HEK293 (cell line): ENCODE measurements around the gene CREB5.

Experiments used
- CTCF ChIA-PET: fragments of 350-600 bp; formaldehyde crosslinking; extraction: SDS; loops from one replicate; lab custom pipeline; 2021; ENCODE audit warnings: antibody characterized with exemption; lab: Yijun Ruan, JAX
- POLR2A ChIA-PET: fragments of 300-600 bp; formaldehyde crosslinking; extraction: SDS; loops from one replicate; lab custom pipeline; 2020; ENCODE audit warnings: antibody characterized with exemption, inconsistent platforms; lab: Yijun Ruan, JAX
- H3K27ac ChIP-seq: fragments of 200-500 bp; sonication (Bioruptor generic); 2 replicates; pipeline ENCODE4 v1.5.1; 2014; ENCODE audit warnings: low read depth, low read length, control low read depth, inconsistent platforms; ENCODE audit errors: extremely low read depth
- H3K36me3 ChIP-seq, 2 experiments: fragments of 200-500 bp in 1 of 2; sonication (Bioruptor generic) in 1 of 2; 1 replicate in 1 of 2; 2 replicates in 1 of 2; pipeline ENCODE4 v1.5.1; 2014 to 2017; ENCODE audit warnings: inconsistent platforms in 2 of 2, low read length in 2 of 2; ENCODE audit not compliant: control insufficient read depth in 2 of 2, insufficient read depth in 1 of 2
- H3K4me1 ChIP-seq: fragments of 200-500 bp; sonication (Bioruptor generic); 2 replicates; pipeline ENCODE4 v1.5.1; 2014; ENCODE audit warnings: mild to moderate bottlenecking, low read length, inconsistent platforms; ENCODE audit not compliant: control insufficient read depth, insufficient read depth
- H3K4me3 ChIP-seq: 2 replicates; pipeline ENCODE4 v1.5.1; 2011; ENCODE audit warnings: low read depth, mild to moderate bottlenecking, control low read depth, low read length, moderate library complexity
- H3K9me3 ChIP-seq: fragments of 200-500 bp; sonication (Bioruptor generic); 2 replicates; pipeline ENCODE4 v1.5.1; 2014; ENCODE audit warnings: low read depth, low read length, inconsistent platforms; ENCODE audit not compliant: control insufficient read depth, insufficient read depth
- HIC1 ChIP-seq: fragments of 450-650 bp; formaldehyde crosslinking; IDR thresholded peaks from 2 replicates; pipeline ENCODE4 v1.5.1; 2016; ENCODE audit warnings: missing biosample characterization, missing genetic modification characterization
- IKZF3 ChIP-seq: fragments of 450-650 bp; IDR thresholded peaks from 2 replicates; pipeline ENCODE4 v1.5.0; 2018; ENCODE audit warnings: missing biosample characterization, mild to moderate bottlenecking, missing genetic modification characterization, moderate library complexity
- KLF1 ChIP-seq: fragments of 450-650 bp; formaldehyde crosslinking; IDR thresholded peaks from 2 replicates; pipeline ENCODE4 v1.5.1; 2016; ENCODE audit warnings: missing biosample characterization, missing genetic modification characterization
- PRDM4 ChIP-seq: fragments of 450-650 bp; formaldehyde crosslinking; IDR thresholded peaks from 2 replicates; pipeline ENCODE4 v1.5.1; 2017; ENCODE audit warnings: missing biosample characterization, missing genetic modification characterization
- SP7 ChIP-seq: fragments of 450-650 bp; formaldehyde crosslinking; IDR thresholded peaks from 2 replicates; pipeline ENCODE4 v1.5.1; 2016; ENCODE audit warnings: missing biosample characterization, missing genetic modification characterization
- TRIM28 ChIP-seq: IDR thresholded peaks from 2 replicates; pipeline ENCODE4 v1.6.1; 2011; ENCODE audit warnings: low read length, control low read depth, borderline replicate concordance
- ZBTB17 ChIP-seq: fragments of 450-650 bp; formaldehyde crosslinking; IDR thresholded peaks from 2 replicates; pipeline ENCODE4 v1.5.1; 2016; ENCODE audit warnings: missing biosample characterization, missing genetic modification characterization
- ZBTB21 ChIP-seq: fragments of 450-650 bp; formaldehyde crosslinking; IDR thresholded peaks from 2 replicates; pipeline ENCODE4 v1.5.1; 2017; ENCODE audit warnings: missing biosample characterization, missing genetic modification characterization
- ZNF157 ChIP-seq: fragments of 450-650 bp; formaldehyde crosslinking; IDR thresholded peaks from 2 replicates; pipeline ENCODE4 v1.5.1; 2016; ENCODE audit warnings: missing biosample characterization, missing genetic modification characterization
- ZNF202 ChIP-seq: fragments of 450-650 bp; formaldehyde crosslinking; IDR thresholded peaks from 2 replicates; pipeline ENCODE4 v1.5.1; 2016; ENCODE audit warnings: missing biosample characterization, missing genetic modification characterization, borderline replicate concordance
- ZNF248 ChIP-seq: fragments of 450-650 bp; formaldehyde crosslinking; IDR thresholded peaks from 2 replicates; pipeline ENCODE4 v1.5.1; 2017; ENCODE audit warnings: missing biosample characterization, missing genetic modification characterization
- ZNF426 ChIP-seq: fragments of 450-650 bp; formaldehyde crosslinking; IDR thresholded peaks from 2 replicates; pipeline ENCODE4 v1.5.1; 2017; ENCODE audit warnings: missing biosample characterization, missing genetic modification characterization, mild to moderate bottlenecking, inconsistent platforms, moderate library complexity
- ZNF561 ChIP-seq: fragments of 450-650 bp; IDR thresholded peaks from 2 replicates; pipeline ENCODE4 v1.5.1; 2018; ENCODE audit warnings: missing biosample characterization, missing genetic modification characterization, borderline replicate concordance
- ZNF664 ChIP-seq: fragments of 450-650 bp; formaldehyde crosslinking; IDR thresholded peaks from 2 replicates; pipeline ENCODE4 v1.5.1; 2016; ENCODE audit warnings: missing biosample characterization, missing genetic modification characterization
- ZNF707 ChIP-seq: fragments of 450-650 bp; formaldehyde crosslinking; IDR thresholded peaks from 2 replicates; pipeline ENCODE4 v1.5.1; 2016; ENCODE audit warnings: missing biosample characterization, missing genetic modification characterization
- ZNF76 ChIP-seq: fragments of 450-650 bp; formaldehyde crosslinking; IDR thresholded peaks from 2 replicates; pipeline ENCODE4; 2016; ENCODE audit warnings: low read depth, missing biosample characterization, missing genetic modification characterization, borderline replicate concordance
- TF ChIP-seq, protein P1 (sequence below): fragments of 450-650 bp; formaldehyde crosslinking; IDR thresholded peaks from 2 replicates; pipeline ENCODE4 v1.5.1; 2016; ENCODE audit warnings: missing biosample characterization, missing genetic modification characterization, low read depth
- TF ChIP-seq, protein P2 (sequence below): fragments of 450-650 bp; formaldehyde crosslinking; IDR thresholded peaks from 2 replicates; pipeline ENCODE4 v1.5.1; 2017; ENCODE audit warnings: missing biosample characterization, missing genetic modification characterization

Gene CREB5

DNA sequence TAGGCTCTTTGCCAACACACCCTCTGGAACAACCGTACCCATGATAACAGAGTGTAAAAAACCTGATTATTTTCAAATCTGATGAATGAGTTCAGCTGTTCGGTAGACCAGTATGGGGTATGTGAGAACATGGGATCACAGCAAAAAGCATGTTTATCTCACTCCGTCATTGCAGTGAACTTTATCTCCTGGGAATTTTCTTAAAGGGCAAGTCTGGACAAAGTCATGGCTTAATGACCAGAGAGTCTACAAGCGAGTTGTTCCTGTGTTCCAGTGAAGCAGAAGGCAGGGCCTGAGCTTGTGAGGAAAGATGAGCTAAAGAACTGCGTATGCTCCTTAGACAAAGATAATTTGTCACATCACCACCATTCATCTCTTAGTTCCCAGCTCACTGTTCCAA is 326.1 kb downstream of the CREB5 start (continued):
- TF ChIP-seq PRDM4 (tag by site-specific recombination), result no peak
- no peak for TF ChIP-seq ZBTB21 (tag by site-specific recombination)
- TF ChIP-seq TRIM28, result peak; percentile 49; the same call in 1 of the 2 replicates

GRCh38 chr7:28739128-28739527 is 326.8 kb downstream of the CREB5 start:
- no peak for TF ChIP-seq ZNF202
- TF ChIP-seq ZNF157 (tag by site-specific recombination), result no peak
- no peak for TF ChIP-seq HIC1
- no peak for TF ChIP-seq ZNF426 (tag by site-specific recombination)
- TF ChIP-seq SP7 (tag by site-specific recombination), result no peak
- TF ChIP-seq, protein P1, sequence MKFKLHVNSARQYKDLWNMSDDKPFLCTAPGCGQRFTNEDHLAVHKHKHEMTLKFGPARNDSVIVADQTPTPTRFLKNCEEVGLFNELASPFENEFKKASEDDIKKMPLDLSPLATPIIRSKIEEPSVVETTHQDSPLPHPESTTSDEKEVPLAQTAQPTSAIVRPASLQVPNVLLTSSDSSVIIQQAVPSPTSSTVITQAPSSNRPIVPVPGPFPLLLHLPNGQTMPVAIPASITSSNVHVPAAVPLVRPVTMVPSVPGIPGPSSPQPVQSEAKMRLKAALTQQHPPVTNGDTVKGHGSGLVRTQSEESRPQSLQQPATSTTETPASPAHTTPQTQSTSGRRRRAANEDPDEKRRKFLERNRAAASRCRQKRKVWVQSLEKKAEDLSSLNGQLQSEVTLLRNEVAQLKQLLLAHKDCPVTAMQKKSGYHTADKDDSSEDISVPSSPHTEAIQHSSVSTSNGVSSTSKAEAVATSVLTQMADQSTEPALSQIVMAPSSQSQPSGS, result no peak
- no peak for TF ChIP-seq ZNF561 (tag by site-specific recombination)
- TF ChIP-seq ZBTB17 (tag by site-specific recombination), result no peak
- no peak for TF ChIP-seq ZNF76 (tag by site-specific recombination)
- TF ChIP-seq ZNF664 (tag by site-specific recombination), result no peak
- no peak for TF ChIP-seq KLF1 (tag by site-specific recombination)
- no peak for TF ChIP-seq IKZF3 (tag by site-specific recombination)
- TF ChIP-seq, protein P2, sequence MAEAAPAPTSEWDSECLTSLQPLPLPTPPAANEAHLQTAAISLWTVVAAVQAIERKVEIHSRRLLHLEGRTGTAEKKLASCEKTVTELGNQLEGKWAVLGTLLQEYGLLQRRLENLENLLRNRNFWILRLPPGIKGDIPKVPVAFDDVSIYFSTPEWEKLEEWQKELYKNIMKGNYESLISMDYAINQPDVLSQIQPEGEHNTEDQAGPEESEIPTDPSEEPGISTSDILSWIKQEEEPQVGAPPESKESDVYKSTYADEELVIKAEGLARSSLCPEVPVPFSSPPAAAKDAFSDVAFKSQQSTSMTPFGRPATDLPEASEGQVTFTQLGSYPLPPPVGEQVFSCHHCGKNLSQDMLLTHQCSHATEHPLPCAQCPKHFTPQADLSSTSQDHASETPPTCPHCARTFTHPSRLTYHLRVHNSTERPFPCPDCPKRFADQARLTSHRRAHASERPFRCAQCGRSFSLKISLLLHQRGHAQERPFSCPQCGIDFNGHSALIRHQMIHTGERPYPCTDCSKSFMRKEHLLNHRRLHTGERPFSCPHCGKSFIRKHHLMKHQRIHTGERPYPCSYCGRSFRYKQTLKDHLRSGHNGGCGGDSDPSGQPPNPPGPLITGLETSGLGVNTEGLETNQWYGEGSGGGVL, result no peak
- TF ChIP-seq ZNF248 (tag by site-specific recombination), result no peak
- TF ChIP-seq ZNF707, result no peak
- ChIA-PET POLR2A (no interaction called here), CTCF (interaction anchor here (0.7 kb wide), 1 partner anchor 1334 kb away, joined by 3 read pairs; no protein-coding TSS in a partner anchor)
- Histone ChIP-seq H3K36me3 (no peaks in the 10 kb centered on the region), H3K4me3 (no peak overlapping the region), H3K27ac (no peak overlapping the region), H3K4me1 (peaks cover 17% of the 10 kb centered on the region), H3K9me3 (no peaks in the 10 kb centered on the region)
